Keratinocyte (primary cell): ENCODE measurements around the gene PRSS37.

Experiments
- CTCF ChIP-seq, 3 experiments: IDR thresholded peaks in 1 of 3; conservative IDR thresholded peaks in 1 of 3; optimal IDR thresholded peaks in 1 of 3; 2 replicates in 2 of 3; 3 replicates in 1 of 3; pipeline versions ENCODE3 to v1.5.1; 2011; ENCODE audit warnings: low read length in 3 of 3, mild to moderate bottlenecking in 3 of 3, moderate library complexity in 2 of 3, control low read depth in 1 of 3, inconsistent platforms in 1 of 3; ENCODE audit not compliant: insufficient read depth in 2 of 3; ENCODE audit errors: extremely low read depth in 1 of 3
- EZH2 ChIP-seq: IDR thresholded peaks from one replicate; pipeline ENCODE4 v1.6.1; 2012; ENCODE audit warnings: inconsistent platforms, mild to moderate bottlenecking, low read length, moderate library complexity

- TF ChIP-seq CTCF (optimal IDR thresholded peaks at IDR 0.05 in 1 of 3, IDR thresholded peaks at IDR 0.05 in 1 of 3, conservative IDR thresholded peaks at IDR 0.05 in 1 of 3; ENCODE audit: extremely low read depth in 1 of 3, insufficient read depth in 2 of 3, low read length in 3 of 3) (no peak), EZH2 (no peak)
Measured at GRCh38 chr7:141788296-141788695, 53.0 kb downstream of the PRSS37 start.
